RCC 7860 (cell line): ENCODE measurements around the gene SHC3.

Experiments
- DNase-seq: peaks from one replicate; pipeline ENCODE4 v3.0.0-alpha.2; 2015; ENCODE audit warnings: low spot score
- FAIRE-seq: peaks from 2 replicates; lab custom pipeline; 2012; peaks lifted over from hg19 to GRCh38; lab: Jason Lieb, UNC

Gene SHC3

GRCh38 chr9:89008055-89008743 is 170.4 kb downstream of the SHC3 start:
- DNase-seq = no peak
- FAIRE-seq = no peak

GRCh38 chr9:89006996-89007967 is 171.3 kb downstream of the SHC3 start:
- DNase-seq (no peak), FAIRE-seq (no peak)

- FAIRE-seq (peak; percentile 45), DNase-seq (no peak)
Observed at GRCh38 chr9:89006267-89006666, 172.4 kb downstream of the SHC3 start.

GRCh38 chr9:89005323-89005722 is 173.3 kb downstream of the SHC3 start:
- FAIRE-seq (no peak), DNase-seq (no peak)

GRCh38 chr9:89002987-89003386 is 175.6 kb downstream of the SHC3 start:
- FAIRE-seq = no peak

GRCh38 chr9:89001917-89002540 is 176.6 kb downstream of the SHC3 start:
- FAIRE-seq (no peak), DNase-seq (no peak)

More at GRCh38 chr9:89002987-89003386, 175.6 kb downstream of the SHC3 start:
- DNase-seq = no peak

GRCh38 chr9:89000973-89001916 is 177.4 kb downstream of the SHC3 start:
- DNase-seq (peak; percentile 46), FAIRE-seq (no peak)

- no peak for FAIRE-seq
- no peak for DNase-seq
Observed at GRCh38 chr9:89000371-89000781, 178.2 kb downstream of the SHC3 start.

- DNase-seq = no peak
Observed at GRCh38 chr9:88998911-88999310, 179.7 kb downstream of the SHC3 start.

GRCh38 chr9:88998503-88998902 is 180.1 kb downstream of the SHC3 start:
- DNase-seq (no peak), FAIRE-seq (no peak)

More at GRCh38 chr9:88998911-88999310, 179.7 kb downstream of the SHC3 start:
- FAIRE-seq = no peak

- no peak for DNase-seq
Observed at GRCh38 chr9:88997646-88998045, 181.0 kb downstream of the SHC3 start.

GRCh38 chr9:88996921-88997235 is 181.7 kb downstream of the SHC3 start:
- DNase-seq (no peak), FAIRE-seq (no peak)

More at GRCh38 chr9:88997646-88998045, 181.0 kb downstream of the SHC3 start:
- no peak for FAIRE-seq

- no peak for FAIRE-seq
- DNase-seq = no peak
Observed at GRCh38 chr9:88996046-88996920, 182.3 kb downstream of the SHC3 start.

- no peak for FAIRE-seq
- DNase-seq = no peak
Observed at GRCh38 chr9:88995627-88996026, 183.0 kb downstream of the SHC3 start.

GRCh38 chr9:88995200-88995577 is 183.4 kb downstream of the SHC3 start:
- FAIRE-seq (no peak), DNase-seq (no peak)

- DNase-seq (no peak), FAIRE-seq (no peak)
Observed at GRCh38 chr9:88994469-88995199, 184.0 kb downstream of the SHC3 start.

GRCh38 chr9:88993871-88994460 is 184.7 kb downstream of the SHC3 start:
- FAIRE-seq (no peak), DNase-seq (no peak)

GRCh38 chr9:88993327-88993726 is 185.3 kb downstream of the SHC3 start:
- DNase-seq (no peak), FAIRE-seq (no peak)
